HepG2 (cell line): ENCODE data around the gene DOK4. TPM values are rescaled to one million over a fixed set of nuclear protein-coding genes. Genes with fewer than 3 reads are reported as not detected.

Experiments
- ATF7 ChIP-seq, 2 experiments: fragments of 450-650 bp in 1 of 2; sonication (generic) in 1 of 2; formaldehyde crosslinking in 1 of 2; IDR thresholded peaks; 2 replicates each; pipeline versions ENCODE4 v1.4.0 to v1.6.1; 2016 to 2020; ENCODE audit warnings: antibody characterized with exemption in 1 of 2, mild to moderate bottlenecking in 1 of 2, missing genetic modification reagents in 1 of 2
- ELF3 ChIP-seq: IDR thresholded peaks from 2 replicates; pipeline ENCODE4 v1.6.1; 2016; ENCODE audit warnings: missing genetic modification reagents, missing compliant biosample characterization
- GTF2F1 ChIP-seq: fragments of 150-350 bp; IDR thresholded peaks from 2 replicates; pipeline ENCODE4 v1.6.1; 2014; ENCODE audit warnings: low read length
- KAT8 ChIP-seq: IDR thresholded peaks from 2 replicates; pipeline ENCODE4 v1.6.1; 2016; ENCODE audit warnings: missing genetic modification reagents, missing compliant biosample characterization
- MEF2D ChIP-seq: sonication (generic); formaldehyde crosslinking; IDR thresholded peaks from 2 replicates; pipeline ENCODE4 v1.5.1; 2020; ENCODE audit warnings: mild to moderate bottlenecking, missing genetic modification reagents
- NPAS2 ChIP-seq: sonication (generic); formaldehyde crosslinking; IDR thresholded peaks from 2 replicates; pipeline ENCODE4 v1.8.0; 2022; ENCODE audit warnings: mild to moderate bottlenecking, missing genetic modification reagents, borderline replicate concordance
- POLR2A ChIP-seq, 2 experiments: IDR thresholded peaks; 2 replicates each; pipeline ENCODE4 v1.6.1; 2011; ENCODE audit warnings: low read depth in 2 of 2, low read length in 2 of 2, mild to moderate bottlenecking in 1 of 2, moderate library complexity in 1 of 2; ENCODE audit not compliant: insufficient read depth in 1 of 2
- REXO4 ChIP-seq: sonication (generic); formaldehyde crosslinking; IDR thresholded peaks from 2 replicates; pipeline ENCODE4 v1.8.0; 2022; ENCODE audit warnings: missing genetic modification reagents, mild to moderate bottlenecking, borderline replicate concordance
- SUZ12 ChIP-seq: fragments of 150-350 bp; IDR thresholded peaks from 2 replicates; pipeline ENCODE4 v1.6.1; 2014; ENCODE audit warnings: low read depth, low read length
- YEATS4 ChIP-seq: sonication (generic); formaldehyde crosslinking; IDR thresholded peaks from 2 replicates; pipeline ENCODE4 v1.4.0; 2020; ENCODE audit warnings: missing genetic modification reagents, borderline replicate concordance
- ZMYM4 ChIP-seq: sonication (generic); formaldehyde crosslinking; IDR thresholded peaks from 2 replicates; pipeline ENCODE4 v1.8.1; 2023; ENCODE audit warnings: mild to moderate bottlenecking, missing genetic modification reagents
- ZNF207 ChIP-seq: fragments of 450-650 bp; IDR thresholded peaks from 2 replicates; pipeline ENCODE4 v1.6.1; 2016; ENCODE audit warnings: antibody characterized with exemption, borderline replicate concordance
- ZNF337 ChIP-seq: sonication (generic); formaldehyde crosslinking; IDR thresholded peaks from 2 replicates; pipeline ENCODE4 v1.5.1; 2020; ENCODE audit warnings: missing genetic modification reagents, low read depth, mild to moderate bottlenecking, borderline replicate concordance
- ZNF746 ChIP-seq: sonication (generic); formaldehyde crosslinking; IDR thresholded peaks from 2 replicates; pipeline ENCODE4 v1.8.0; 2022; ENCODE audit warnings: mild to moderate bottlenecking, missing genetic modification reagents
- ZNF841 ChIP-seq: sonication (generic); formaldehyde crosslinking; IDR thresholded peaks from 2 replicates; pipeline ENCODE4 v1.8.1; 2023; ENCODE audit warnings: missing genetic modification reagents, borderline replicate concordance
- ZNF878 ChIP-seq: sonication (generic); formaldehyde crosslinking; IDR thresholded peaks from 2 replicates; pipeline ENCODE4 v1.8.1; 2023; ENCODE audit warnings: mild to moderate bottlenecking, missing genetic modification reagents, moderate library complexity
- ZSCAN31 ChIP-seq: sonication (generic); formaldehyde crosslinking; IDR thresholded peaks from 2 replicates; pipeline ENCODE4 v1.5.0; 2020; ENCODE audit warnings: low read depth, mild to moderate bottlenecking, missing genetic modification reagents
- polyA plus RNA-seq, 8 experiments: library from polyadenylated mRNA; depleted of rRNA in 3 of 8; stranded (reverse) in 7 of 8; unstranded in 1 of 8; fragments of >200 nt; fragmentation: Illumina TruSeq in 4 of 8; extraction: Trizol in 4 of 8; gene quantifications; 2 replicates each; pipeline versions ENCODE4 v1.2.1 to v1.2.3, GENCODE V29; 2011 to 2016; ENCODE audit warnings: low read depth in 4 of 8, missing spikeins in 1 of 8, mixed read lengths in 1 of 8; ENCODE audit not compliant: insufficient read depth in 1 of 8
- total RNA-seq, 5 experiments: library from RNA; depleted of rRNA; stranded (reverse); fragments of >200 nt; fragmentation: Illumina TruSeq; extraction: Trizol; gene quantifications; 2 replicates each; pipeline ENCODE4 v1.2.3, GENCODE V29; 2016; ENCODE audit warnings: low read depth in 1 of 5
- TF ChIP-seq, protein P1 (sequence below): conservative IDR thresholded peaks from 2 replicates; pipeline ENCODE4 v1.6.1; 2018; ENCODE audit warnings: missing genetic modification reagents
- TF ChIP-seq, protein P2 (sequence below): sonication (generic); formaldehyde crosslinking; IDR thresholded peaks from 2 replicates; pipeline ENCODE4 v1.9.0; 2021; ENCODE audit warnings: missing genetic modification reagents, borderline replicate concordance
- TF ChIP-seq, protein P3 (sequence below): sonication (generic); formaldehyde crosslinking; IDR thresholded peaks from 2 replicates; pipeline ENCODE4 v1.5.0; 2020; ENCODE audit warnings: mild to moderate bottlenecking, low read depth, missing genetic modification reagents, borderline replicate concordance
- TF ChIP-seq, protein P4 (sequence below): sonication (generic); formaldehyde crosslinking; IDR thresholded peaks from 2 replicates; pipeline ENCODE4 v1.5.1; 2020; ENCODE audit warnings: missing genetic modification reagents, mild to moderate bottlenecking, borderline replicate concordance

Gene DOK4
- total and polyA plus RNA-seq, 2 of the 13 experiments (the other 11 are each of a cell fraction or from before 2014, with no cell fraction given): 52.7 to 70.0 TPM

DNA sequence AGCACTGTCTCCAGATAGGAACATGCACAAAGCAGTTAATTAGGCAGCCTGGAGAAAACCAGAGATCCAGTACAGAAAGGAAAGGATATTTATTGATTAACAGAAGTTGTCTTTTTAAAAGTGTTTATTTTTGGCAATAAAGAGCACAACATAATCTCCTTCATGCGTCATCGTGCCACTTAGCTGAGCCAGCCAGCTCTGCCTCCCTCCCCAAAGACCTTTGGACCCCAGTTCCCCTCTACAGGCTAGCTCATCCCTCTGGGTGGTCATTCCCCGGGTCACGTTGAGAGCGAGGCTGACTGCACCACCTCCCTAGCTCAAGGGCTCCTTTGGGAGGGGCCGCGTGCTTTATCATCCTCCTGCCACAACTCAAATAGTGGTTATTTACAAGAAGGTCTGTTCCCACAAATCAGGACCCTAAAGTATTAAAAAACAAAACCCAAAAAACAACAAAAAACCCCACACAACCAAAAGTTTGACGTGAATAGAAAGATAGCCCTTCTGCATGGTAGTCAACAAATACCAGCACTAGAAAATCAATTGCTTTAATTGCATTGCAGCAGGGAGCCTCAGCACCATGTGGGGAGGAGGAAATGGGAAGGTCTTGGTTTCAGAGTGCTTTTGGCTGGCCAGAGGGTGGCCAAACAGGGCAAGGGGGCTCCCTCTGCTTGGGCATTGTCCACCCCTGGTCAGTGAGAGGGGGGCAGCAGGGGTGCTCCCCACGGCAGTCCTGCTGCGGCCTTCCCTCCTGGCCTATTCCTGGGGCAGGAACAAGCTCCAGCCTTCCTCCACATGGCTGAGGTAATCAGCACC is 14.2 kb downstream of the DOK4 start (continued):
- TF ChIP-seq, protein P1, sequence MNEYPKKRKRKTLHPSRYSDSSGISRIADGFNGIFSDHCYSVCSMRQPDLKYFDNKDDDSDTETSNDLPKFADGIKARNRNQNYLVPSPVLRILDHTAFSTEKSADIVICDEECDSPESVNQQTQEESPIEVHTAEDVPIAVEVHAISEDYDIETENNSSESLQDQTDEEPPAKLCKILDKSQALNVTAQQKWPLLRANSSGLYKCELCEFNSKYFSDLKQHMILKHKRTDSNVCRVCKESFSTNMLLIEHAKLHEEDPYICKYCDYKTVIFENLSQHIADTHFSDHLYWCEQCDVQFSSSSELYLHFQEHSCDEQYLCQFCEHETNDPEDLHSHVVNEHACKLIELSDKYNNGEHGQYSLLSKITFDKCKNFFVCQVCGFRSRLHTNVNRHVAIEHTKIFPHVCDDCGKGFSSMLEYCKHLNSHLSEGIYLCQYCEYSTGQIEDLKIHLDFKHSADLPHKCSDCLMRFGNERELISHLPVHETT (CRISPR knock-in tag): no peak
- TF ChIP-seq NPAS2 (CRISPR knock-in tag): no peak
- TF ChIP-seq REXO4 (CRISPR knock-in tag): no peak
- TF ChIP-seq ZNF337 (CRISPR knock-in tag): peak; percentile 59
- peak; percentile 63; the same call in 1 of the 2 replicates for TF ChIP-seq YEATS4 (CRISPR knock-in tag)
- TF ChIP-seq ZMYM4 (CRISPR knock-in tag): peak; percentile 67
- no peak for TF ChIP-seq GTF2F1
- TF ChIP-seq ZNF841 (CRISPR knock-in tag): no peak
- TF ChIP-seq ZSCAN31 (CRISPR knock-in tag): no peak
- TF ChIP-seq KAT8 (CRISPR knock-in tag): no peak; the same call in 1 of the 2 replicates
- TF ChIP-seq ZNF746 (CRISPR knock-in tag): peak; percentile 91
- TF ChIP-seq SUZ12: no peak
- TF ChIP-seq, protein P2, sequence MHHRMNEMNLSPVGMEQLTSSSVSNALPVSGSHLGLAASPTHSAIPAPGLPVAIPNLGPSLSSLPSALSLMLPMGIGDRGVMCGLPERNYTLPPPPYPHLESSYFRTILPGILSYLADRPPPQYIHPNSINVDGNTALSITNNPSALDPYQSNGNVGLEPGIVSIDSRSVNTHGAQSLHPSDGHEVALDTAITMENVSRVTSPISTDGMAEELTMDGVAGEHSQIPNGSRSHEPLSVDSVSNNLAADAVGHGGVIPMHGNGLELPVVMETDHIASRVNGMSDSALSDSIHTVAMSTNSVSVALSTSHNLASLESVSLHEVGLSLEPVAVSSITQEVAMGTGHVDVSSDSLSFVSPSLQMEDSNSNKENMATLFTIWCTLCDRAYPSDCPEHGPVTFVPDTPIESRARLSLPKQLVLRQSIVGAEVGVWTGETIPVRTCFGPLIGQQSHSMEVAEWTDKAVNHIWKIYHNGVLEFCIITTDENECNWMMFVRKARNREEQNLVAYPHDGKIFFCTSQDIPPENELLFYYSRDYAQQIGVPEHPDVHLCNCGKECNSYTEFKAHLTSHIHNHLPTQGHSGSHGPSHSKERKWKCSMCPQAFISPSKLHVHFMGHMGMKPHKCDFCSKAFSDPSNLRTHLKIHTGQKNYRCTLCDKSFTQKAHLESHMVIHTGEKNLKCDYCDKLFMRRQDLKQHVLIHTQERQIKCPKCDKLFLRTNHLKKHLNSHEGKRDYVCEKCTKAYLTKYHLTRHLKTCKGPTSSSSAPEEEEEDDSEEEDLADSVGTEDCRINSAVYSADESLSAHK (CRISPR knock-in tag): no peak
- TF ChIP-seq, protein P3, sequence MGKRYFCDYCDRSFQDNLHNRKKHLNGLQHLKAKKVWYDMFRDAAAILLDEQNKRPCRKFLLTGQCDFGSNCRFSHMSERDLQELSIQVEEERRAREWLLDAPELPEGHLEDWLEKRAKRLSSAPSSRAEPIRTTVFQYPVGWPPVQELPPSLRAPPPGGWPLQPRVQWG (CRISPR knock-in tag): no peak
- TF ChIP-seq MEF2D: peak; percentile 65; the same call in 1 of the 2 replicates
- TF ChIP-seq POLR2A (IDR thresholded peaks at IDR 0.05; ENCODE audit: insufficient read depth in 1 of 2, low read depth in 2 of 2, low read length in 2 of 2): peak in 1 of 2 experiments; percentile 58; a peak in 3 of 4 replicates
- no peak; the same call in 1 of the 2 replicates for TF ChIP-seq ZNF878
- TF ChIP-seq ZNF207: no peak
- no peak for TF ChIP-seq ATF7 (IDR thresholded peaks at IDR 0.05)
- TF ChIP-seq ATF7 (CRISPR knock-in tag; IDR thresholded peaks at IDR 0.05): no peak
- TF ChIP-seq, protein P4, sequence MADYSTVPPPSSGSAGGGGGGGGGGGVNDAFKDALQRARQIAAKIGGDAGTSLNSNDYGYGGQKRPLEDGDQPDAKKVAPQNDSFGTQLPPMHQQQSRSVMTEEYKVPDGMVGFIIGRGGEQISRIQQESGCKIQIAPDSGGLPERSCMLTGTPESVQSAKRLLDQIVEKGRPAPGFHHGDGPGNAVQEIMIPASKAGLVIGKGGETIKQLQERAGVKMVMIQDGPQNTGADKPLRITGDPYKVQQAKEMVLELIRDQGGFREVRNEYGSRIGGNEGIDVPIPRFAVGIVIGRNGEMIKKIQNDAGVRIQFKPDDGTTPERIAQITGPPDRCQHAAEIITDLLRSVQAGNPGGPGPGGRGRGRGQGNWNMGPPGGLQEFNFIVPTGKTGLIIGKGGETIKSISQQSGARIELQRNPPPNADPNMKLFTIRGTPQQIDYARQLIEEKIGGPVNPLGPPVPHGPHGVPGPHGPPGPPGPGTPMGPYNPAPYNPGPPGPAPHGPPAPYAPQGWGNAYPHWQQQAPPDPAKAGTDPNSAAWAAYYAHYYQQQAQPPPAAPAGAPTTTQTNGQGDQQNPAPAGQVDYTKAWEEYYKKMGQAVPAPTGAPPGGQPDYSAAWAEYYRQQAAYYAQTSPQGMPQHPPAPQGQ (CRISPR knock-in tag): 0 out of 2 replicates have a peak, but pooled peaks have one; percentile 67
- peak; percentile 58 for TF ChIP-seq ELF3 (CRISPR knock-in tag)
